Measurements from ENCODE around the gene ARHGAP45. TPM values are rescaled to one million over a fixed set of nuclear protein-coding genes. Genes with fewer than 3 reads are reported as not detected.
A peak's percentile ranks its signal among the peaks of the same experiment; 100 is the strongest.

Gene ARHGAP45
- total and polyA plus RNA-seq, 9 of the 15 experiments (the other 6 are each of a cell fraction or from before 2014, with no cell fraction given), result 0.08 to 22.1 (median 4.2) TPM

- TF ChIP-seq FOXP4 (CRISPR knock-in tag; IDR thresholded peaks at IDR 0.05; ENCODE audit: borderline replicate concordance) (peak; percentile 47; the same call in 1 of the 2 replicates), FOXJ2 (tag; IDR thresholded peaks at IDR 0.05) (no peak), ZNF175 (CRISPR knock-in tag; IDR thresholded peaks at IDR 0.05; ENCODE audit: low read depth) (0 out of 2 replicates have a peak, but pooled peaks have one; percentile 27), RERE (CRISPR knock-in tag; IDR thresholded peaks at IDR 0.05; ENCODE audit: borderline replicate concordance) (no peak), POLR2G (IDR thresholded peaks at IDR 0.05; ENCODE audit: low read depth, low read length) (peak; percentile 2; the same call in 1 of the 2 replicates), MNT (conservative IDR thresholded peaks at IDR 0.05) (no peak), USF1 (CRISPR knock-in tag; IDR thresholded peaks at IDR 0.05) (peak; percentile 24; the same call in 1 of the 2 replicates), CC2D1A (IDR thresholded peaks at IDR 0.05) (no peak), ATF3 (IDR thresholded peaks at IDR 0.05) (no peak), ATF3 (CRISPR knock-in tag; conservative IDR thresholded peaks at IDR 0.05) (no peak), E2F6 (IDR thresholded peaks at IDR 0.05; ENCODE audit: borderline replicate concordance in 1 of 2, extremely low read depth in 1 of 2, insufficient read depth in 1 of 2, insufficient read length in 1 of 2, low read depth in 1 of 2, low read length in 1 of 2, poor library complexity in 1 of 2, severe bottlenecking in 1 of 2) (no peak), BRD4 (IDR thresholded peaks at IDR 0.05) (no peak)
Measured at GRCh38 chr19:1019980-1020867, 46.7 kb upstream of the ARHGAP45 start (continued).
